HL-60 (cell line): ENCODE measurements around the gene PPP1R18.

ENCODE experiments used
- CTCF ChIP-seq: IDR thresholded peaks from one replicate; pipeline ENCODE4 v1.5.1; 2011; ENCODE audit warnings: low read length, control low read depth, inconsistent platforms; ENCODE audit not compliant: insufficient read depth
- POLR2AphosphoS5 ChIP-seq: IDR thresholded peaks from 2 replicates; pipeline ENCODE4 v1.6.1; 2012; ENCODE audit warnings: low read depth
- REST ChIP-seq: IDR thresholded peaks from 2 replicates; pipeline ENCODE4 v1.6.1; 2012; ENCODE audit warnings: low read depth; ENCODE audit not compliant: insufficient replicate concordance

- TF ChIP-seq CTCF: no peak
- no peak for TF ChIP-seq REST
- no peak for TF ChIP-seq POLR2AphosphoS5
Observed at GRCh38 chr6:30711758-30712380, 25.4 kb upstream of the PPP1R18 start.
